NOMO-1 treated with DMSO at 0.1 percent for 48 hours (cell line): Measurements from ENCODE around the gene CCDC187.
A peak's percentile ranks its signal among the peaks of the same experiment; 100 is the strongest.

Experiments used
- DNase-seq: peaks from one replicate; lab custom pipeline; 2025; ENCODE audit not compliant: unreplicated experiment; lab: John Stamatoyannopoulos, UW

Gene CCDC187

GRCh38 chr9:136230773-136231172 lies 73.1 kb downstream of the CCDC187 start:
- DNase-seq, result no peak

- no peak for DNase-seq
These were observed 73.5 kb downstream of the CCDC187 start for GRCh38 chr9:136230365-136230764.

DNA sequence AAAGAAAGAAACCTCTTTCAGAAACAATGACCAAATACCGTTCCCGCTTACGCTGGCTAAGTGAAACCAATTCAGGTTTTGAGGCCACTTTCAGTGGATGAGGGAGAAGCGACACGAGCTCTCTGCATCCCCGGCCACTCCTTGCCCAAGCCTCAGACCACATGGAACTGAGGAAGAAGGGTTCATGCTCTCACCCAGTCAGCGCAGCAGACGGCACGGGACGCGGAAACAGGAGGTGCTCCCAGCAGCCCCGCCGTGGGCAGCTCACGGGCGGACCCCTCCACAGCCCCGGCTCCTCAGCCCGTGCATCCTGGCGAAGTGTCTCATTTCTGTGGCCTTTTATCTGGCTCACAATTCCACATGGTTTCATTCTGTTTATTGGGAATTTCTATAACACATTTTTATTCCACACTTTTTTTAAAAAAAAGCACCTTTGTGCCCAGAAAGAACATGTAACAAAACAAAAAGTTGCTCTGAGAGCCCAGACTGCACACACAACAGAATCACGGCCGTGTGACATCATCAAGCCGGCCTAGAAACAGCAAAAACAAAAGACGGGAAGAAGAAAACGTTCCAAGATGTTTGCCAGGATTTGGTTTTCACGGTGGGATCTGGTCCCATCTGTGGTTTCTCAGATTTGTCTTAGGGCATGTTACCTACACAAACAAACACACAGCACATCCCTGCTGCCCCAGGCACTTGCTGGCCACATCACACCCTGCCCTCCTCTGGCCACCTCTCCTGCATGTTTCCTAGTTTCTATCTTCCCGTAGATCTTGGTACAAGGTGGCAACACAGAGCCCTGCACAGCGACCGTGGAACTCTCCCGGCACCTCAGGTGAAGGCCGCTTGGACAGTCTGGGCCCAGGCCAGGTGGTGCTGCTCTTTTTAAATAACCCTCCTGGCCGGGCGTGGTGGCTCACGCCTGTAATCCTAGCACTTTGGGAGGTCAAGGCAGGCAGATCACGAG lies 74.5 kb downstream of the CCDC187 start:
- no peak for DNase-seq

DNA sequence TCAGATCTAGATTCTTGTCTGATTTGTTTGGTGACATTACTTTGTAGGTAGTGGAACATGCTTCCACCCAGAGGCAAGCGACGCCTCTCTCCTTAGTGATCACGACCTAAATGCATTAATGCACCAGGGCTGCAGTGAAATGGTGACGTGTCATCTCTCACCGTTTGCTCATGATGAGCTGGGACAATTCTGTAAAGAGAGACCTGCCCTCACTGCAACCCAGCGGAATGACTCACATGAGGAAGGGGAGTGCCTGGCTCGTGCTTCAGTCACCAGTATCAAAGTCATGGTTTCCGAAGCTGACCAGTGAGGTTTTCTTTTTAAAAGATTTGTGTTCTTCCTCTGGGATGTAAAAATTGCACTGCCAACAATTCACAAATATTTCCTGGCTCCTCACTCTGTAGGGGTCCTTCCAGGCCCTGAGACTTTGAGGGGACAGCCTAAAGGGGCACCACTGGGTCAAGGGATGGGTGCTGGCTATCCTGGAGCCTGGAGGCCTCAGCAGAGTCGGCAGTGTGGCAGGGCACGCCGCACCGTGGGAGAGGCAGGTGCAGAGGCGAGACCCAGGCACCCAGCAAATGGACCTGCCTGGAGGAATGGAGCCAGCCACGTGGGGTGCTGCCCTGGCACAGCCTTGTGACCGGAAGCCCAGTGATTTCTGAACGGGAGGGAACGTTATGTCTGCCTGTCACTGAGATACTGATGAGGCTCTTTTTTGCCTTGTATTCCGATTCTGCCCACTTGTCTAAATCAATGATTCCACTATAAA lies 75.6 kb downstream of the CCDC187 start:
- peak; percentile 52 for DNase-seq

DNA sequence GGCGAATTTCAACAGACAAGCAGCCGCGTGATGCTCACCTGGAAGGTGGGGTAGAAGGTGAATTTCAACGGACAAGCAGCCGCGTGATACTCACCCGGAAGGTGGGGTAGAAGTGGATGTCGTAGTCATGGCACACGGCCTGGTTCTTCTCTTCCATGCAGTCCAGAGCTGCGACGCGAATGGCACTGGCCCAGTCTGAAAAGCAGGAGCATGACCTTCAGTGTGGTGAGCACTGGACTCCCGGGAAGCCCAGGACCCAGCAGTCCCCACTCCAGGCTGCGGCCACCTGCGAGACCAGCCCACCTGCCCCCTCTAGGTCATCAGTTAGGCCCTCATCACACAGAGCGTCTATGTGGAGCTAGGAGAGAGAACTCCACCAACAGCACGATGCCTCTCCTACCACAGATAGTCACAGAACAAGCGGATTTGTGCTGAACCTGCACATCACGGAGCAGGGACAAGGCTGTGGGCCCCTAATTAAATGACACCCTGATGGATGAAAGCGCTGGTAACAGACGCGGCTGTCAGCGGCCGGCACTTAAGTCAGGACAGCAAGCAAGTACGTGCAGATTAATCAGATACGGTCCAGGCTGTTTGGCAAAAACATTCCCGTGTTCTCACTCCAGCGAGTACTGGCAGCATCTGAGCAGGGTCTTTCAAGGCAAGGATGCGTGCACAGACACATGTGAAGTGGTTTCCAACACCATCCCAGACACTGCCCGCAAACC lies 77.0 kb downstream of the CCDC187 start:
- DNase-seq, result no peak

DNA sequence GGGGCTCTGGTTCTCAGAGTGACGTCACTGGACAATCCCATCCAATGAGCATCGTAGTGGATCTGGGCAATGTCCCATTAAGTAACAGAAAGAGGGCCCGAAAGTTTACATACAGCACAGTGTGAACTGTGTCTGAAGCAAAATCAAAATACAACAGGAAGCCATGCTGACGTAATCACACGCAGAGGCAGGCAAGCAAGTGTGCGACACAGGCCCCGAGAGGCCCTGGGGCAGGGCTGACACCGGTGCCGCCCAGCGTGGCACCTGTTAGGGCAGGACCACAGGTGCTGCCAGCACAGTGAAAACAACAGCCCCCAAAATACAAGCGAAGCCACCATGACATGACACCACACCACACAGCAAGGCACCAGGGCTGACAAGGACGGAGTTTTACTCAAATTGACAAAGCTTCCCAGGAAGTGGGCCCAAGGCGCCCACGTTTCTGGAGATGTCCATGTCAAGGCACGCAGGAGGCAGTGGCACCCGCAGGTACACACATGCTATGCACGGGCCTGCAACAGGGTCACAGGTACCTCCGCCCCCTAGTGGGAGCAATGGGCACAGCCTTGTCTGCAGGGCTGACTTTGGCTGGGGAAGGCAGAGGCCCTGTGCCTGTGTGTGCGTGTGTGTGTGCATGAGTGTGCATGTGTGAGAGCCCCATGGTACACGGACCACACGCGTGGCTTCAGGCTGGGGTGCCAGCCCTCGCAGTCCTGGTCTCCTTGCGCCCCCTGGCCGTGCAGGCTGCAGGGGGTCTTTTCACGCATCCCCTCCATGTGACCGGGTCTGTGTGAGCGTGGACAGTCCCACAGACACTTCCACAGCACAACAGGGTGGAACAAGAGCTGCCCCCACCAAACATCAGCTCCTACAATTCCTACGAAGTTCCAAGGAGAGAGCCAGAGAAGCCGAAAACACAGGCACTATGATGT lies 77.9 kb downstream of the CCDC187 start:
- DNase-seq, result peak; percentile 70

DNA sequence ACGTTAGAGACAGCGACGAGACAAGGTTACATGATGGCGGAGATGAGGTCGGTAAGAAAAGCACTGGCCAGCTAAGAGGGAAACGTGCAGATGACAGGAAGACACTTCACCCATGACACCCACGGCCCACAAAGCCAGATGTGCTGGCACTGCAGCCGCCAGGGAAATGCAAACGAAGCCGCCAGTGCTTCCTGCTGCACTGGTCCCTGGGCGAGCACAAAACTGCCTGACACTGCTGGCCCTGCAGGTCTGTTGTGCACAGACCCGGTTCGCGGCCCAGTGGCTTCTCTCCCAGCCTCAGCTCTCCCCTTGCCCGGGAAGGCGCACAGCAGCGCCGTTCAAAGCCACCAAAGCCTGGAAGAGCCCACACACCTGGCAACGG lies 78.5 kb downstream of the CCDC187 start:
- no peak for DNase-seq

DNA sequence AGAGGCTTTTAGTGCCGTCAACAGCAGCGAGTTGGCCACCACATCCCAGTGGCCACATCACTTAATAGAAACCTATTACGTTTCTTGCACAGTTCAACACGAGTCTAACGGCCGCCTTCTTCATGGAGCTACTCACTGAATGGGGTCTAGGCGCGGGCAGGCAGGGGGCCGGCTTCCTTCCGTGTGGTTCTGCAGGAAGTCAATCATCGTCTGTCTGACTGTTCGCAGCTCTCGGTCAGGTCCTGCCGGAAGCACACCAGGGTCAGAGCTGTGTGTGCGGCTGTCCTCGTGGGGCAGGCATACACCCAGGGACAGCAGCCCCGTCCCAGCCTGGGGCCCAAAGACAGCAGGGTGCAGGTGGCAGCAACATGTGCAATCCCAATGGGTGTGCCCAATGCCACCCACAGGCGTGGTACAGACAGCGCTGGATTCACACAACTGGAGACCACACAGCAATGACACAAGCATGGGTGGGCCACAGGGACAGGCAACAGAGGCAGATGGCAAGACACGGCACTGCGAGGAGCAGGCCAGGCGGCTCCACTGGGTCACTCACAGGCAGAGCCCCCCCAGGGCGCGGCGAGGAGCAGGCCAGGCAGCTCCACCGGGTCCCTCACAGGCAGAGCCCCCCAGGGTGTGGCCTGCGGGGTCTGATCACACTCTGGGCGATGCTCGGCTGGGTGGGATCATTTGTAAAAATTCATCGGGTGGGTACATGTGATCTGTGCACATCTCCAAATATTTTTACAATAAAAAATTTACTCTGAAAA lies 79.8 kb downstream of the CCDC187 start:
- no peak for DNase-seq

DNA sequence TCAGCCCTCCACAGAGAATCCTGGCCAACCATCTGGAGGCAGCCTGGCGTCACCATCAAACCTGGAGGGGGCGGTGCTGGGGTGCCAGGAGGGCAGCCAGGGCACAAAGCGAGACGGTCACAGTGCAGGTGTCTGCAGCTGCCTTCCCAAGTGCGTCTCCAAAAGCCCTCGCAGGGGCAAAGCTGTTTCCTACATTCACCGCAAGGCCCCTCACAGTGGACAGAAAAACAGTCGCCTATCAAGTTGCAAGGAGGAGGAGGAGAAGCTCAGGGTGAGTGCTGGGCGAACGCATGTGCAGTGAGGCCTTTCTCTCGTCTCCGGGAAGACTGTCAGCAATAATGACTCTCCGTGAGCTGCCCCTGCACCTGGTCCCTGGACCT lies 81.0 kb downstream of the CCDC187 start:
- no peak for DNase-seq

GRCh38 chr9:136222166-136222905 lies 81.6 kb downstream of the CCDC187 start:
- no peak for DNase-seq

DNA sequence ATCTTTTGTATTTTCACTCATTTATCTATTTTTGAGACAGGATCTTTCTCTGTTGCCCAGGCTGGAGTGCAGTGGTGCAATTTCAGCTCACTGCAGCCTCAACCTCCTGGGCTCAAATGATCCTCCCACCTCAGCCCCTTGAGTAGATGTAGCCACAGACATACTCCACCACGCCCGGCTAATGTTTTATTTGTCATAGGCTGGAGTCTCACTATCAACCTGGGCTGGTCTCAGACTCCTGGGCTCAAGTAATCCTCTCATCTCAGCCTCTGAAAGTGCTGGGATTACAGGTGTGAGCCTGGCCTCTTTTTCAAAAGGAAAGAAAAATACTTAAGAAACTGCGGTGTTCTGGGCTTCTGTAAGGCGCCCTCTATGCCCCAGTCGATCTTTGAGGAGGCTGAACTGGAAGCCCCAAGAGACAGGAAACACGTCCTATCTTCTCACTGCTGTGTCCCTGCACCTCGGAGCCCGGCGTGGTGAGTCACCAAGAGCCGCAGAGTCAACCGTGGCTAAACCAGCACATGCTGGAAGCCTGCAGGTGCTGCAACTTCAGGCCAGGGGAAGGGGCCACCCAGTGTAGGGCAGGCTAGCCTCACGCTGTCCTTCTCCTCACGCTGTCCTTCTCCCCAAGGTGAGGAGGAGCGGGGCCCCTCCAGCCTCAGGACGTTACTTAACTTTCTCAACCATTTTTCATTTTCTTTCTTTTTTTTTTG lies 83.7 kb downstream of the CCDC187 start:
- DNase-seq, result peak; percentile 74

DNA sequence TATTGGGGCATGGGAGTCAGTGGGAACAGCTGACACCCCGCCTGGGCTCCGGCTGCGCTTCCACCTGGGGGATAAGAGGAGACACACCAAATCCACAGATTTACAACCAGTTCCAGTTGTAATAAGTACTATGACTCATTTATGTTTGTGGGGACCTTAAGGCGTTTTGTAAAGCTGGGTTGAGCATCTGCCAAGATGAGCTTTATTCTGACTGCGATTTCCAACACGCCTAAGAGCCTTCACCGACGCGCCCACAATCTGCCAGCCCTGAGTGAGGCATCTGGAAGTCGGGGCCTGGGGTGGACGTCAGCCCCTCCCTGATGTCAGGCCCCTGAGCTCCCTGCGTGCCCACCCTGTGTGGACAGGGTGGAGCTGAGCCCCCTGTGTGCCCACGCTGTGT lies 84.6 kb downstream of the CCDC187 start:
- no peak for DNase-seq

DNA sequence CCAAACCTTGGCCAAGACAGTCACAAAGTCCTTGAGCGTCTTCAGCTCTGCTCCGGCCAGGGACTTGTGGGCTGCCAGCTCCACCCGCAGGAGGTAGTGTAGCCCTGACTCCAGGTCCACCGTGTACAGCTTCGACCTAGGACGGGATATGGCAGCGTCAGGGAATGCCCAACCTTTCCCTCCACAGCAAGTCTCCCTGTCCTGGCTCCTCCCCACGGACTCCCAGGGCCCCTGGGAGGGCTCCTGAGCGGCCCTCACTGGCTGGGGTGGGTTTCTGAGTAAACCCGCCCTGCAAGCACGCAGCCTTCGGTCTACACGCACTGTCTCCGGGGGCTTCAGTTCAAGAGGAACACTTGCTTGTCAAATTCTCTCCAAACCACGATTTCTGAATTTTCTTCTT lies 85.2 kb downstream of the CCDC187 start:
- no peak for DNase-seq

- DNase-seq, result no peak
These were observed 85.6 kb downstream of the CCDC187 start for GRCh38 chr9:136218271-136218670.

GRCh38 chr9:136216541-136217244 lies 87.2 kb downstream of the CCDC187 start:
- DNase-seq, result no peak

GRCh38 chr9:136213733-136214132 lies 90.2 kb downstream of the CCDC187 start:
- DNase-seq, result no peak

- DNase-seq, result no peak
These were observed 91.4 kb downstream of the CCDC187 start for GRCh38 chr9:136212345-136212950.
